ENCODE data around the gene ACKR2. TPM values are rescaled to one million over a fixed set of nuclear protein-coding genes. Genes with fewer than 3 reads are reported as not detected.

Gene ACKR2
- total RNA-seq, 1 donor: under 0.01 TPM

- no peak overlapping the region for H3K4me3 ChIP-seq (ENCODE audit: low read depth, low read length)
- DNase-seq (ENCODE audit: low read depth): no peak
- no peak for TF ChIP-seq CTCF (IDR thresholded peaks at IDR 0.05; ENCODE audit: insufficient read depth, low read depth, low read length)
These were observed 45.9 kb downstream of the ACKR2 start for GRCh38 chr3:42855219-42855546.

DNA sequence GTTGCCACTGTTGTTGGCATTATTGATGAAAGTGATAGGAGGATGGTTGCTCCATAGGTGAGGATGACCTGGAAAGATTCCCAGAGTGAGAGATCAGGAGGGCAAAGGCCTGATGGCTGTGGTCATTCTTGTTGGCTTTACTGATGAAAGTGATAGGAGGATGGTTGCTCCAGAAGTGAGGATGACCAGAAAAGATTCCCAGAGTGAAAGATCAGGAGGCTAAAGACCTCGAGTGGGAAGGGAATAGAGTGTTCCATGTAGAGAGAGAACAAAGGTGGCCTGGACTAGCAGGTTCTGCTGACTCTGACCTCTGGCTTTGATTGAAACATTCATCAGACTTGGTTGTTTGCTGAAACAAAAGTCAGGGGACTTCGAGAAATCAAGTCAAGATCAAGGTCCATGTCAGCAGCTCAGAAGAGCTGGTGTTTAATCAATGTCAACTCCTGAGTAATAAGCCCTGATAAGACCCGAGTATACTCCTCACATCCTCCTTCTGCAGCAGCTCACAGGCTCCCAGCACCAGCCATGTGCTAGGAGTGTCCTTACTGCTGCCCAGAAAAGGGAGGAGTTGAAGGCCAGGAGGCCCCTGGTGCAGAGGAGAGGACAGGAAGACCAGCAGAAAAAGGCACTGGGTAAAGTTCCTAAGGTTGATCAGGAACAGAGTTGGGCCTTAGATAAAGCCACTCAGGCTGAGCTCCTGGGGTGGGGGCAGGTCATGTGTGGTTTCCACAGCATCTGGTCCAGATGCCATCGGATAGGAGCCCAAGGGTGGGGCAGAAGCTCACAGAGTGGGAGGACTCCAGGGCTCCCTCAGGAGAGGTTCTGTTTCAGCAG, 46.5 kb downstream of the ACKR2 start:
- TF ChIP-seq CTCF (IDR thresholded peaks at IDR 0.05; ENCODE audit: insufficient read depth, low read depth, low read length): no peak
- no peak for DNase-seq (ENCODE audit: low read depth)
- H3K4me3 ChIP-seq (ENCODE audit: low read depth, low read length): no peak overlapping the region

DNA sequence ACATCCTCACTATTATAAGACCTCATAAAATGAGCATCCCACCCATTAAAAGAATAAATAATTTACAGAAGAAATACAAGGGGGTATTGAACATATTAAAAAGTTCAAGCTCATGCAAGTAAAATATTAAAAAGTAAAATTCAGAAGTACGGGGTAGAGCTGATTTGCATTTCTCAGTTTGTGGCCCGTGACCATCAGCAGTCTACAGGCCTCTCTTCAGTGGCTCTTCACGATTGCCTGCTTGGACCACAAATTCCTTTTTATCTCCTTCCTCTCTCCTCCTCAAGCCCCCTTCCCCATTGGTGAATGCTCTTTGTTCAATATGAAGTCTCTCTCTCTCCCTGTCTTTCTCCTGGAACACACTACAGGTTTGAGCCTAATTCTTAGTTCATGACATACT, 47.3 kb downstream of the ACKR2 start:
- no peak for TF ChIP-seq CTCF (IDR thresholded peaks at IDR 0.05; ENCODE audit: insufficient read depth, low read depth, low read length)
- no peak overlapping the region for H3K4me3 ChIP-seq (ENCODE audit: low read depth, low read length)
- no peak for DNase-seq (ENCODE audit: low read depth)

GRCh38 chr3:42864321-42864950, 55.2 kb downstream of the ACKR2 start:
- no peak for DNase-seq (ENCODE audit: low read depth)
- no peak overlapping the region for H3K4me3 ChIP-seq (ENCODE audit: low read depth, low read length)
- TF ChIP-seq CTCF (IDR thresholded peaks at IDR 0.05; ENCODE audit: insufficient read depth, low read depth, low read length): no peak

DNA sequence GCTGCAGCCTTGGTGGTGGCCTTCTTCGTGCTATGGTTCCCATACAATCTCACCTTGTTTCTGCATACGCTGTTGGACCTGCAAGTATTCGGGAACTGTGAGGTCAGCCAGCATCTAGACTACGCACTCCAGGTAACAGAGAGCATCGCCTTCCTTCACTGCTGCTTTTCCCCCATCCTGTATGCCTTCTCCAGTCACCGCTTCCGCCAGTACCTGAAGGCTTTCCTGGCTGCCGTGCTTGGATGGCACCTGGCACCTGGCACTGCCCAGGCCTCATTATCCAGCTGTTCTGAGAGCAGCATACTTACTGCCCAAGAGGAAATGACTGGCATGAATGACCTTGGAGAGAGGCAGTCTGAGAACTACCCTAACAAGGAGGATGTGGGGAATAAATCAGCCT, 56.0 kb downstream of the ACKR2 start:
- DNase-seq (ENCODE audit: low read depth): no peak
- no peak overlapping the region for H3K4me3 ChIP-seq (ENCODE audit: low read depth, low read length)
- TF ChIP-seq CTCF (IDR thresholded peaks at IDR 0.05; ENCODE audit: insufficient read depth, low read depth, low read length): no peak

DNA sequence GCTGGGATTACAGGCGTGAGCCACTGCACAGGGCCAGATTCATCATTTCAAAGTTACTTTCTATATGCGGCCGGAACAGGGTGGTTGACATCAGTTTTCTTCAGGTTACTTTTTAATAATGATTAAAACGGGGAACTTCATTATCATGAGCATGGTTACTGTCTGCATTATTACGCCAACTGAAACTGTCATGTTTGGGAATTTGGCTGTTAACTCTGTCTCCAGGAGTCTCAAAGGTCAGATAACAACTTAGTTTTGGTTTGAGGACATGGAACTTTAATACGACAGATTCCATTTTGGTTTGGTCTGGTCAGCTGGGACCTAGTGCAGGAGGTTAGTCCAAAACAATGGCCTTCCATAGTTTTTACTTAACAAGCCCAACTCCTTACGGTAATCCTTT, 57.9 kb downstream of the ACKR2 start:
- no peak for DNase-seq (ENCODE audit: low read depth)
- H3K4me3 ChIP-seq (ENCODE audit: low read depth, low read length): no peak overlapping the region
- no peak for TF ChIP-seq CTCF (IDR thresholded peaks at IDR 0.05; ENCODE audit: insufficient read depth, low read depth, low read length)
